Measurements from ENCODE around the gene PDE7B. TPM values are rescaled to one million over a fixed set of nuclear protein-coding genes. Genes with fewer than 3 reads are reported as not detected.
"Not testable (repeated sequence)": the region's sequence is repeated elsewhere in the genome, so short reads cannot be mapped to it uniquely, and the experiment has no call there.

PDE7B gene
- total RNA-seq, 1 donor from 2014 or later: 12.6 TPM

DNA sequence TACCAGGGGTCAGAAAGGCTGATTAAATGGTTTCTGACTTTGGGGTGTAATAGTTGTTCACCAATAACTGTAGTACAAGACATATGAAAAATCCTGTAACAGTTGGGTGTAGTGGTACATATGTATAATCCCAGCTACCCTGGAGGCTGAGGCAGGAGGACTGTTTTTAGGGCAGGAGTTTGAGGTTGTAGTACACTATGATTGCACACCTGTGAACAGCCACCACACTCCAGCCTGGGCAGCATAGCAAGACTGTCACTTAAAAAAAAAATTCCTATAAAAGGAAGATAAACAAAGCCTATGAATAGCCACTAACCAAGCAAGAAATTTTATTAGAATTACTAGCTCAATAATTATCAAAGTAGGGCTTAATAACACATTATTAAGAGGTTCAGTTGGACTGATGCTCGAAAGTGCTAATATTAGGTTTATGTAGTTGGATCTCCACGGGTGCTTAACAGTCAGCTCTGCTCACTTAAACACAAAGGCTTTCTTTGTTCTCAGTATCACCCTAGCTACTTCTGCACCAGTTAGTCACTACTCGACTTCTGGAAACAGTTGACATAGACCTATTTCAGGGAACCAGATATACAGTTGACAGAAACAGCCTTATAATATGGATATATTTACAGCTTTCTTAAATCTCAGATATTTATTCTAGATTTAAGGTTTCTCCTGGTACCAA lies 285.6 kb downstream of the PDE7B start:
- TF ChIP-seq, protein P1, sequence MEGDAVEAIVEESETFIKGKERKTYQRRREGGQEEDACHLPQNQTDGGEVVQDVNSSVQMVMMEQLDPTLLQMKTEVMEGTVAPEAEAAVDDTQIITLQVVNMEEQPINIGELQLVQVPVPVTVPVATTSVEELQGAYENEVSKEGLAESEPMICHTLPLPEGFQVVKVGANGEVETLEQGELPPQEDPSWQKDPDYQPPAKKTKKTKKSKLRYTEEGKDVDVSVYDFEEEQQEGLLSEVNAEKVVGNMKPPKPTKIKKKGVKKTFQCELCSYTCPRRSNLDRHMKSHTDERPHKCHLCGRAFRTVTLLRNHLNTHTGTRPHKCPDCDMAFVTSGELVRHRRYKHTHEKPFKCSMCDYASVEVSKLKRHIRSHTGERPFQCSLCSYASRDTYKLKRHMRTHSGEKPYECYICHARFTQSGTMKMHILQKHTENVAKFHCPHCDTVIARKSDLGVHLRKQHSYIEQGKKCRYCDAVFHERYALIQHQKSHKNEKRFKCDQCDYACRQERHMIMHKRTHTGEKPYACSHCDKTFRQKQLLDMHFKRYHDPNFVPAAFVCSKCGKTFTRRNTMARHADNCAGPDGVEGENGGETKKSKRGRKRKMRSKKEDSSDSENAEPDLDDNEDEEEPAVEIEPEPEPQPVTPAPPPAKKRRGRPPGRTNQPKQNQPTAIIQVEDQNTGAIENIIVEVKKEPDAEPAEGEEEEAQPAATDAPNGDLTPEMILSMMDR (IDR thresholded peaks at IDR 0.05; ENCODE audit: borderline replicate concordance): no peak
- Histone ChIP-seq H3K4me3 (no peak overlapping the region), H3K4me1 (peaks cover 53% of the 10 kb centered on the region), H3K27me3 (ENCODE audit: low read depth) (no peaks in the 10 kb centered on the region), H3K27ac (replicated peaks) (peak overlapping the region; percentile 66), H3K9me3 (replicated peaks) (peaks cover 12% of the 10 kb centered on the region), H3K36me3 (no peaks in the 10 kb centered on the region)
- DNase-seq: no peak
- intact Hi-C loops (cut with micrococcal nuclease): no loop called here

DNA sequence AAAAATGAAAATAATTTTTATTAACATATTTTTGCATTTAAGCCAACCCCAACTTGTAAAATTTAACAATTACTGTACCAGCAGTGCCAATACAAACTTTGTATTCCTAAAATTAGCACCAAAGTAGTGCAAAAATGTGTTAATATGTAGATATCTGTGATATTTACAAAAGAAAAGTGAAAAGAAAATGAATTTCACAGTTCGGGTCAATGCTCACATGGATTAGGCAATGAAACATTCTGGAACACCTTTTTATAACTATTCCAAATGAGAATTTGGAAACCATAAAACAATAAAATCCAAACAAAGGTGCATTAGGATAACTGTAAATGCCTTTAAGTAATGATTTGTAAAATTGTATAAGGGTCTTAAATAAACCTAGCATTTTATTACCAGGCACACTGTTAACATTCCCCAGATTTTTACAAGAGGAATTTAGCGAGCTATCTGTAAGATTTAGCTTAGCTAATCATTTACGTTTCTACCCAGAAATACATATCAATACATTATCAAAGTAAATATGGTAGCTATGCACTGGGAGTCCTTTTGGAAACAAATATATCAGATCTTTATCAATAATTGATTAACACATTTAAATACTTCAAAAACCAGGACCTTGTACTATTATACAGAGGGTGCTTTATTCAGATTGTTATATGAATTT lies 286.4 kb downstream of the PDE7B start:
- peaks cover 16% of the 10 kb centered on the region for H3K9me3 ChIP-seq (replicated peaks)
- H3K27me3 ChIP-seq (ENCODE audit: low read depth): no peaks in the 10 kb centered on the region
- peaks cover 53% of the 10 kb centered on the region for H3K4me1 ChIP-seq
- TF ChIP-seq, protein P1 (IDR thresholded peaks at IDR 0.05; ENCODE audit: borderline replicate concordance): no peak
- intact Hi-C loops (cut with micrococcal nuclease): no loop called here
- no peak overlapping the region for H3K4me3 ChIP-seq
- H3K27ac ChIP-seq (replicated peaks): peak overlapping the region; percentile 66
- DNase-seq: no peak
- H3K36me3 ChIP-seq: no peaks in the 10 kb centered on the region

DNA sequence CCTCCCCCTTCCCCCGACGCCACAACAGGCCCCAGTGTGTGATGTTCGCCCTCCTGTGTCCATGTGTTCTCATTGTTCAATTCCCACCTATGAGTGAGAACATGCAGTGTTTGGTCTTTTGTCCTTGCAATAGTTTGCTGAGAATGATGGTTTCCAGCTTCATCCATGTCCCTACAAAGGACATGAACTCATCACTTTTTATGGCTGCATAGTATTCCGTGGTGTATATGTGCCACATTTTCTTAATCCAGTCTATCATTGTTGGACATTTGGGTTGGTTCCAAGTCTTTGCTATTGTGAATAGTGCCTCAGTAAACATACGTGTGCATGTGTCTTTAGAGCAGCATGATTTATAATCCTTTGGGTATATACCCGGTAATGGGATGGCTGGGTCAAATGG lies 287.6 kb downstream of the PDE7B start:
- H3K36me3 ChIP-seq; DNase-seq; intact Hi-C loops (cut with micrococcal nuclease); H3K4me3 ChIP-seq; H3K27me3 ChIP-seq (ENCODE audit: low read depth); H3K27ac ChIP-seq (replicated peaks): not testable (repeated sequence)
- H3K4me1 ChIP-seq: peaks cover 44% of the 10 kb centered on the region
- H3K9me3 ChIP-seq (replicated peaks): peaks cover 16% of the 10 kb centered on the region

DNA sequence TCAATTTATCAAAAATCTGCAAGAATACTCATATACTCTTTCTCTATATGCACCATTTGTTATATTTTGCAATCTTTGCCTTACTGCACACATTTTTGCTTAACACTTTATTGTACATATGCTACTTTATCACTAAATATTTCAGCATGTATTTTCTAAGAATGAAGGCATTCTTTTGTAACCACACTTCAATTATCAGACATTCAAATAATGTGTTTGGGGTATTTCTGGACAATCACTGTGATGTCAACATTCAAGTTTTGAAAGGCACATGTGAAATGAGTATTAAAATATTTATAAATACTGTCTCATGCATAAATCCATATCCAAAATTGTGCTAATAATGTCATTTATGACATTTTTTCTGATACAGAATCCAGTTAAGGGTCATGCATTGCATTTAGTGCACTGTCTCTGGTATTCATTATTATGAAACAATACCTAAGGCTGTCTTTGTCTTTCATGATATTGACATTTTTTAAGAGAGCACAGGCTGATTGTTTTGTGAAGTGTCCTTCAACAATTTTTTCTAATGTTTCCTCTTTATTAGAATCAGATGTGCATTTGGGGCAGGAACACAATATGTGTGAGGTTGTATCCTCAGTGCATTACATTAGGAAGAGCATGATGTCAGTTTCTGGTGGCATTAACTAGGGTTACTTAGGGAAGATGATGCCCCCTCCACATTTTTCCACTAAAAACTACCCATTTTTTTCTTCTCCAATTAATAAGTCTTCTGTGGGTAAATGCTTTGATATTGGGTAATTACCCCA lies 292.9 kb downstream of the PDE7B start:
- H3K36me3 ChIP-seq: peaks cover under 1% of the 10 kb centered on the region
- H3K27me3 ChIP-seq (ENCODE audit: low read depth): no peaks in the 10 kb centered on the region
- H3K4me3 ChIP-seq: no peak overlapping the region
- H3K4me1 ChIP-seq: peaks cover 50% of the 10 kb centered on the region
- TF ChIP-seq, protein P1 (IDR thresholded peaks at IDR 0.05; ENCODE audit: borderline replicate concordance): no peak
- peaks cover 13% of the 10 kb centered on the region for H3K9me3 ChIP-seq (replicated peaks)
- H3K27ac ChIP-seq (replicated peaks): peak overlapping the region; percentile 56
- intact Hi-C loops (cut with micrococcal nuclease): no loop called here
- DNase-seq: no peak

DNA sequence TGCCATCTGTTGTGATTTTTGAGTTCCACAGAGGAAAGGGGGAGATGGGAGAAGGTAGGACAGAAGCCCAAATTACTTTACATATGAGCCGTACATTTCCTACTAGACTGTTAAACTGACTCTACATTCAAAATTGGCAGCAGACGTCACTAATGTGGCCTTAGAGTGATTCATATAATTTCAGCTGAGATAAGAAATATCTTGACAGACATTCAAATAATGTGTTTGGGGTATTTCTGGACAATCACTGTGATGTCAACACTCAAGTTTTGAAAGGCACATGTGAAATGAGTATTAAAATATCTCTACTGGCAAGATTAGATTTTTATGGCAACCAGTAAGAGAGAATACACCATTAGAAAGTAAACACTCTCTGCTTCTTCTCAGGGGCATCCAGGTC lies 294.6 kb downstream of the PDE7B start:
- Histone ChIP-seq H3K27ac (replicated peaks) (peak overlapping the region; percentile 56), H3K4me1 (peaks cover 64% of the 10 kb centered on the region), H3K9me3 (replicated peaks) (peaks cover 10% of the 10 kb centered on the region), H3K36me3 (peaks cover 17% of the 10 kb centered on the region), H3K4me3 (no peak overlapping the region), H3K27me3 (ENCODE audit: low read depth) (no peaks in the 10 kb centered on the region)
- TF ChIP-seq, protein P1 (IDR thresholded peaks at IDR 0.05; ENCODE audit: borderline replicate concordance): no peak
- no peak for DNase-seq
- intact Hi-C loops (cut with micrococcal nuclease): no loop called here

Measured in left ventricle myocardium inferior (tissue), 1 donor.